Right forelimb (tissue), 1 donor: ENCODE measurements around the gene NID2.

Experiments
- DNase-seq: peaks from one replicate; pipeline ENCODE4 v3.0.0-alpha.2; 2018

Gene NID2

DNA sequence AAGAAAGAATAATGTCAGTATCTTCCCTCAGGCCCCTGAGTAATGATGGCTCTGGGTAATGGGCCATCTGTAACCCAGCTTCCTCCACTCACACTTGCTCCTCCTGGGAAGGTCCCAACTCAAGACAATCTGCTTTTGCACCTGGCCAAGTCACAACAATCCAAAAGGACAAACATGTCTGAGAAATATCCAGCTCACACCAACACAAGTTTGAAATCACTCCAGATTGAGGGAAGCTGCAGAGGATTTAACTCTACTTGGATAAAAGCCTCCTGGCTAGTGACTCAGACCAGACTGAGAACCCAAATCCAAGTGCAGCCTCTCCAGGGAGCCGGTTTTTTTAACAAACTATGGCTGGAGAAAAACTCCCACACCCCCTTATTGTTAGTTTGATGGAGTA is 45.3 kb downstream of the NID2 start:
- DNase-seq = no peak

- DNase-seq = no peak
Measured at GRCh38 chr14:52021957-52022600, 46.8 kb downstream of the NID2 start.

- no peak for DNase-seq
Measured at GRCh38 chr14:52020866-52021717, 47.8 kb downstream of the NID2 start.

DNA sequence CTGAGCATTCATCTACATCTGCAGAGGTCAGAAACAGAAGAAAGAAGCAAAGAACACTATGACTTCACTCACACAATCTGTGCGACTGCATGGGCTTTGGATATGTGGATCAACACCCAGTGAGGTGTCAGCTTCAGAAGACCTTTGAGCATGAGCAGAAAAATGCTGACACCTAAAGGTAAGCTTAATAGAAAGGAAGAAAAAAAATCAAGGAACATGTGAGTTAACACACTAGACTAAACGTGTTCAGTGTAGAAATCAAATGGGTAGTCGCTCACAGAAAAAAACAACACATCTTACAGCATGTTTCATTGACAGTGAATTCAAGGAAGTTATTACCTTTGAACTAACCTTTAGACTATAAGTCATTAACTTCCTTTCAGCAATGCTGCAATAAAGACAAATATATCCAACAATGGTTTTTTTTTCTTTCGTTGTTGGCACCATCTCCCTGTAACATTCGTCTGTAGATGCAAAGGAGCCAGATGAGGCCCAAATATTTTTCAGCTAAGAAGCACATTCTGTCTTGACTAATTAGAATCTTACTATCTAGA is 48.6 kb downstream of the NID2 start:
- no peak for DNase-seq

- no peak for DNase-seq
Measured at GRCh38 chr14:52018970-52019369, 49.9 kb downstream of the NID2 start.

GRCh38 chr14:52018252-52018651 is 50.6 kb downstream of the NID2 start:
- DNase-seq = no peak

- DNase-seq = no peak
Measured at GRCh38 chr14:52015411-52016030, 53.3 kb downstream of the NID2 start.

GRCh38 chr14:52014601-52015267 is 54.1 kb downstream of the NID2 start:
- DNase-seq = no peak

- DNase-seq = no peak
Measured at GRCh38 chr14:52013984-52014600, 54.8 kb downstream of the NID2 start.

GRCh38 chr14:52012635-52013034 is 56.2 kb downstream of the NID2 start:
- DNase-seq = no peak

DNA sequence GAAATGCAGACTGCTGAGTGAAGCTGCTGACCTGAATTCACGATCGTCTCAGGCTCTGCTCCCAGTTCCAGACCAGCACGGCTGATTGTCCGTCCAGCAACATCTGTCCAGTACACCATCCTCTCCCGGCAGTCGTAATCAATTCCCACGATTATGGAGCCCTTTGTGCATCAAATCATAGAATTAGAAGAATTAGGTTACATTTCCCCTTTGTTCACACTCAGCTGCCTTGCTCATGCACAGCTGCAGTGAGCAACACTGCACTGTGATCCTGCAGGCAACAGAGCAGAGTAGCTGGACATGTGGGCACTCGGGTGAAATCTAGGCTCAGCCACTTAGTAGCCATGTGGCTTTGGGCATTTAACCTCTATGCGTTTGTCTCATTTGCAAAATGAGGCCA is 57.3 kb downstream of the NID2 start:
- no peak for DNase-seq

- no peak for DNase-seq
Measured at GRCh38 chr14:52010173-52010693, 58.6 kb downstream of the NID2 start.

DNA sequence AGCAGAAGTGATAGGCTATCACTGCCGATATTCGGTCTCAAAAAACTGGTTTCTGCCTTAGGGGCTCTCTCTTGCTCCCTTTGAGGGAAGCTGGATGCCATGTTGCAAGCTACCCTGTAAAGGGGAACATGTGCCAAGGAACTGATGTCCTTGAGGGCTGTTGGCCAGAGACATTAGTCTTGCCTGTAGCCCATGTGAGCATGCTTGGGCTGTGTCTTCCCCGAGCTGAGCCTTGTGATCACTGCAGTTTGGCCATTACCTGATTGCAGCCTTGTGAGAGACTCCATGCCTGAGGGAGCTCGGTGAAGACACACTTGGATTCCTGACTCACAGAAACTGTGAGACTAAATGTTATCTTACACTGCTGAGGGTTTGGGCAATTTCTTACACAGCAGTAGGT is 60.7 kb downstream of the NID2 start:
- DNase-seq = no peak

DNA sequence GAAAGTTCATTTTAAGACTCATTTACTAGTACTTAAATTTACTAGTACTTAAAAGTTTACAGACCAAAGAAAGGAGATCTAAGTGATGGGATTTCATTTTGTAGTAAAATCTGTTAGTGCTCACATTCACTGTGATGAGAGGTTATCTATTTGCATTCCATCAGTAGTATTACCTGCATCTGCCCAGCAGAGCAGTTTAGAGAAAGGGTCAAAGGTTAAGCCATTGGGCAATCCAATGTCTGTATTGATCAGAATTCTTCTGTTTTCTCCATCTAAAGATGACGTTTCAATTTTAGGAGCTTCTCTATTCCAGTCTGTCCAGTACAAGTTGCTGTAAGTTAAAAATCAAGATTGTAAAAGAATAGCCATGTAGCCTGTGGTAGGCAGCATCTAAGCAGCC is 61.2 kb downstream of the NID2 start:
- no peak for DNase-seq

GRCh38 chr14:52007211-52007610 is 61.6 kb downstream of the NID2 start:
- no peak for DNase-seq

- DNase-seq = no peak
Measured at GRCh38 chr14:52006361-52006760, 62.5 kb downstream of the NID2 start.

GRCh38 chr14:52005625-52006024 is 63.2 kb downstream of the NID2 start:
- DNase-seq = no peak

DNA sequence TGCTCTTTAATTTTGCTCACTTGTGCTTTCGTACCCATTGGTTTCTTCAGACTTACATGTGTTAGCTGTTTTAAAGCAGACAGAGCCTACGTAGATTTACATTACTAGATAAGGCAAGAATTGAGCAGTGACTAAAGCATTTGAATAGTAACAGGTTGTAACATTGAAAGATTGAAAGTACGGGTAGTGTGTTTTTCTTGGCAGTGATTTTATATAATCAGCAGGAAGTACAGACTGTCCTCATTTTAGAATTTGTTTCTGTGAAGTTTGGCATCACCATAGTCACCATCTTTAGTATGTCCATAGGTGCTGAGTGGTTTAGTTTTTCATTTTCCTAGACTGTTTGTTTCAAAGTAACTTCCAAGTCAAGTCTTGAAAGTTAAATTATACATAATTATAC is 65.5 kb downstream of the NID2 start:
- DNase-seq = no peak

DNA sequence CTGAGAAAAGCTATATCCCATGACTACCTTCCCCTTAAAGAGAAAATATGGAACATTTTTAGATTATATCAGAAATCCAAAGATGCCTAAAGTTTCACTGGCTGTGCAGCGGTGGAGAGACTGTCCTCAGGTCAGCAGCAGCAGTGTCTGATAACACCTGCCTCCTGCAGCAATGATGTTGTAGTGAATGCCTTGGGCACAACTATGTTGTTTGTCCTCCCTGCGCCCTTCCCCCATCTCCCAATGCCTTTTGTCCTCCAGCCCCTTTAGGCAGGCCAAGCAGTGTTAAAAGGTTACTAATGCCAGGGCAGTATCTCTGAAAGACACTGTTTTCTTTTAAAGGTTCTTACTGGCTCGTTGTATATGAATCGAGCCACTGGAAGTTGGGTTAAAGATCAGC is 66.3 kb downstream of the NID2 start:
- DNase-seq = no peak

DNA sequence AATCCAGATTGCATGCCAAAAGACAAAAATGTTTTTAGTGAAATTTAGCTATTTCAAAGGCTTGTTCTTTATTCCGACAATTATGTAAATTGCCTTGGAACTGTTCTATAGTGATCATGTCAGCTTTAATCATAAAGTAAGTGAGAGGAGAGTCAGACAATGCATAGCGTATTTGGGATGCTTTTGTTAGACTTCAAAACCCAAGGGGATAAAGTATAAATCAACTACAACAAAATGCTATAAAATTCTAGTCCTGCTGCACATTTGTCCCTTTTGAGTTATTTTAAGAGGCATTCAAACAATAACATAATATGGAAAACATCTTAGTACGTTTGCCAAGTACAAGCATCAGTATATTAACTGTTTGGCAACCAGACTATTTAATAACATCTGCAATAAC is 68.2 kb downstream of the NID2 start:
- no peak for DNase-seq

- DNase-seq = no peak
Measured at GRCh38 chr14:52000019-52000582, 68.8 kb downstream of the NID2 start.

DNA sequence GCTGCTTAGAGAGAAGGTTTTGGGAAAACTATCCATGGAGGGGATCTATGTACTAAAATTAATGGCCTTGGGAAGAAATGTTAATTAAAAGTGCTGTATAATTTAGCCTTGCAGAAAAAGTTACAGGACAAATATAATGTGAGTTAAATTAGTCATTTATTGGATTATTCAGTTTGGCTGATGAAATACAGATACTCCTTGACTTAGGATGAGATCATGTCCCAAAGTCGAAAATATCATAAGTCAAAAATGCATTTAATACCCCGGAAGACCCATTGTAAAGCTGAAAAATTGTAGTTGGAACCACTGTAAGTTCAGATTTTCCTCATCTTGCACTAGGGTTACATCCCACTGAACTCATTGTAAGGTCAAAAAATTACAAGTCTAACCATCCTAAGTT is 69.8 kb downstream of the NID2 start:
- no peak for DNase-seq
